Activated CD8-positive, alpha-beta memory T cell treated with anti-CD3 and anti-CD28 coated beads for 4 hours (primary cell): ENCODE data around the gene JUND.
"Not testable (repeated sequence)": the region's sequence is repeated elsewhere in the genome, so short reads cannot be mapped to it uniquely, and the experiment has no call there.

Source experiments
- DNase-seq, 2 donors: peaks; one replicate each; pipeline ENCODE4 v3.0.0-alpha.2; 2020; ENCODE audit warnings: low read depth in 2 of 2

JUND gene

DNA sequence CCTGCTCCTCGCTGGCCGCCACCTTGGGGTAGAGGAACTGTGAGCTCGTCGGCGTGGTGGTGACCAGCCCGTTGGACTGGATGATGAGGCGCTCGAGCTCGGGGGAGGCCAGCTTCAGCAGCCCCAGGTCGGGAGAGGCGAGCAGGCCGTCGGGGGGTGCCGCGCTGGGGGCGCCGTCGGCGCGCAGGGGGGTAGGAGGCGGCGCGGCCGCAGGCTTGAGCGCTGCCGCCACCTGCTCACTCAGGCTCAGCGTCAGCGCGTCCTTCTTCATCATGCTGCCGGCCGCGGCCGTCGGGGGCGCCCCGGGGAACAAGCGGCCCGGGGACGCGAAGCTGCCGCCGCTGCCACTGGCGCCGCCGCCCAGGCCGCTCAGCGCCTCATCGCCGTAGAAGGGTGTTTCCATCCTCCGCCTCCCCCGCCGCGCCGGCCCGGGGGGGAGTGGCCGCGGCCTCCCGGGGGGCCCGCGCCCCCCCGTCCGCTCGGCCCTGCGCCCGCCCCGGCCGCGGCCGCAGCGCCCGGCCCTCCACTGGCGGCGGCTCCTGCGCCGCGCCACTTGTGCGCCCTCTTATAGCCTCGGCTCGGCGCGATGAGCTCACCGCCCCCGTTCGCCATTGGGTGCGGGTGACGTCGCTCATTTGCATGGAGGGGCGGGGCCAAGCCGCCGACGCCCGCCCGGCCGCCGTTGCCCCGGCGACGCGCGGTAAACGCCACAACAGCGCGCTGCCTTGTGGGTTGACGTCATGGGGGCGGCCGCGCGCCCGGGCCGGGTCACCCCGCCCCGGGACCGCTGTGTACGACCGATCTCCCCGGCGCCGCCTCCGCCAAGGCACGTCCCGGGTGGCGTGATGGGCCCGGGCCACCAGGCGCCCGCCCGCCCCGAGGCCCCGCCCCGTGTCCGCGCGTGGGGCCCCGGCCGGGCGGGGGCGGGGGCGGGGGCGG, at the start of gene JUND:
Gene JUND, minus strand, starts transcription at position 541 of the 939 bp plus-strand sequence. Its CDS starts 138 bp downstream, at position 403.
- peak; percentile 93 to 94 for DNase-seq

DNA sequence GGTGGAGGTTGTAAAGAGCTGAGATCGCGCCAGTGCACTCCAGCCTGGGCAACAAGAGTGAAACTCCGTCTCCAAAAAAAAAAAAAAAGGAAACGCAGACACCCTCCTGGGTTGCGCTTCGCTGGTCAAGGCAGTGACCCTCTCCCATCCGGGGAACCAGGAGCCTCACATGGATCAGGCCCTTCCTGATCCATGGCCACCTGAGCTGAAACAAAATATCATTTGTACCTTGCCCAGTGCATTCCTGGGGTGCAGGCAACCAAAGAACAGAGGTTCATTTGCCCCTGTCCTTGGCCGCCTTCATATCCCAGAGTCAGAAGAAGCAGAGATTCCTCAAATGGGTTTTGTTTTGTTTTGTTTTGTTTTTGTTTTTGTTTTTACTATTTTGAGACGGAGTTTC, 49.4 kb upstream of the JUND start:
- no peak for DNase-seq

DNA sequence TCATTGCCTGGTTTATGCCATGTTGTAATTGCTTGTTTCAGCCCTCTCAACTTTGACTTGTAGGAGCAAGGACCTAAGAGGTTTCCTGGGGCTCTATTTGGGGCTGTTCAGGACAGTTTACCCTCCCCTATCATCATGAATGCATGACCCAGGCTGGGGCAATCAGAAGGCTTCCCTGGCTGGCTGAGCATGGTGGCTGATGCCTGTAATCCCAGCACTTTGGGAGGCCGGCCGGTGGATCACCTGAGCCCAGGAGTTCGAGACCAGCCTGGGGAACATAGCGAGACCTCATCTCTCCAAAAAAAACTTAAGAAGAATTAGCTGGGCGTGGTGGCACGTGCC, 47.6 kb upstream of the JUND start:
- DNase-seq: no peak

DNA sequence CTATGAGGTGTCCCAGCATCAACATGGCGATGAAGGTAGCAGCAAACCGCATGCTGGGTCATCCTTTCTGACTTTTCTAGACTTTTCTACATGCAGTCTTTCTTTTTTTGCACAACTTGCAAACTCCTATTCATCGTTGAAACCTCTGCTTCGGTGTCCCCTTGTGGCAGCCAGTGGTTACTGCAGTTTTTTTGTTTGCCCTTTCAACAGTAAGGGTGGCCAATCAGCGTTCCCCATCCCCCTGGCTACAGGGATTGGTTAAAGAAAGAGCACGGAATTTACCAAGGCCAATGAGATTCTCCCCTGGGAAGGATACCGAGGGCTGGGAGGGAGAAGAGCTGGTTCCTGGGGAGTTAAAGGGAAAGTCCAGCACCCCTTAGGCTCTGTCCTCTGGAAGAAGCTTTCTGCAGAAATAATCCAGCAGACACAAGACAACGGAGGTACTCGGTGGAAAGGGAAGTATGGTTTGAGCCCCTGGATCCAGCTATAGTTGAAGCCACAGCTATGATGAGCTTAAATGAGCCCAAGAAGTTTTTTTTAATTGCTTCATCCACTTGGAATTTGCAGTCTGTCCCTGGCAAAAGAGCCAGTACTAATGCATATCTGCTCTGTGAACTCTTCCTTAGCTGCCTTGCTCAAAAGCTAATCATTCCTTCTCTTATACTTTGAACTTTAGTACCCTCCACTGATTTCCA, 47.1 kb upstream of the JUND start:
- DNase-seq: peak; percentile 73 to 77

DNA sequence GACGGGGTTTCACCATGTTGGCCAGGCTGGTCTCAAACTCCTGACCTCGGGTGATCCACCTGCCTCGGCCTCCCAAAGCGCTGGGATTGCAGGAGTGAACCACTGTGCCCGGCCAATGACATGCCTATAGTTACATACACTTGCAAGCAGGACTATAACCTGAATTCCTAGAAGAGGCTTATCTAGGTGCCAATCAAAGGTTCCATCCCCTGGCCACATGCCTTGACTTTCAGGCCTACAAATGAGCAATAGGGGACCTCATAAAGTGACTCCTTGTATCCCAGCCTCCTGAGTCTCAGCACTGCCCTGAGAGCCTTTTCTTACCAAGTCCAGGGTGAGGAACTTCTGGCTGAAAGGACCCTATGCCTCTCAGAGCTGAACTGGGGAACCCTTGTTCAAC, 45.4 kb upstream of the JUND start:
- DNase-seq: no peak

DNA sequence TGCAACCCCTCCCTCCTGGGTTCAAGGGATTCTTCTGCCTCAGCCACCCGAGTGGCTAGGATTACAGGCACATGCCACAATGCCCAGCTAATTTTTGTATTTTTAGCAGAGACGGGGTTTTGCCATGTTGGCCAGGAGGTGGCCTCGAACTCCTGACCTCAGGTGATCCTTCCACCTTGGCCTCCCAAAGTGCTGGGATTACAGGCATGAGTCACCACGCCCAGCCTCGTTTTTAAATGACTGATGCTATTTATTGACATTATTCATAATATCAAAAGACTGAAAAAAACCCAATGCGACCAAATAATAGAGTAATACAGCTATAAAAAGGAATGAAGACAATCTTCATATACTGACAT, 42.9 kb upstream of the JUND start:
- DNase-seq: not testable (repeated sequence)

DNA sequence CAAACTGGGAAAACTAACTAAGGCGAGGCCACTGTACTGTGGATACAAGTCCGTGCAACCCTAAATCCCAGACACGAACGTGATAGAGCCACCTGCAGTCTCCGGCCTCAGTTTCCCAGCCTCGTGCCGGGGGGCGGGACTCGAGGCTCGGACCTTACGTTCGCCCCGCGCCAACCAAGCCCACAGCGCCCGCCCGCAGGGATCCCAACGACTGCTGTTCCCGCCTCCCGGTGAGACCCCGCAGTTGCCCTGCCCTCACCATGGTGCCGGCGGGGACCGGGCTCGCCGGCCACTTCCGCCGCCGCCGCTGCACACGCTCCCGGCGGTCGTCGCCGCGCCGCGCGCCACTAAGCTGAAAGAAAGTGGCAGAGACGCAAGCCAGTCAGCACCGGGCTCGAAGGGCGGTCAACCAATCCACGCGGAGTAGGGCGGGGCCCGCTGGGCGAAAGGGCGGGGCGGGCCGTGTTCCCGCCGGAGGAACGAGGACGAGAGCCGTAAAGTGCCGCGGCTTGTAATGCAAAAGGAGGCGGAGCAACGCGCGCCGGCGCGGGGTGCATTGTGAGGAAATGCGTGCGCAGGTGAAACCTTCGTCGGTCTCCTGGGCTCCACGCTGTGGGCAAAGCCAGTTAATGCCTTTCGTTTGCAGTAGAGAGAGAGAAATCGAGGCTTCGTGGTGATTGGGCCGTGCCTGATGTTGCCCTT, 41.5 kb upstream of the JUND start, which contains the start of gene LSM4:
Gene LSM4, minus strand, starts transcription at position 318 of the 702 bp plus-strand sequence. Its CDS starts 56 bp downstream, at position 262.
- DNase-seq: peak; percentile 99

DNA sequence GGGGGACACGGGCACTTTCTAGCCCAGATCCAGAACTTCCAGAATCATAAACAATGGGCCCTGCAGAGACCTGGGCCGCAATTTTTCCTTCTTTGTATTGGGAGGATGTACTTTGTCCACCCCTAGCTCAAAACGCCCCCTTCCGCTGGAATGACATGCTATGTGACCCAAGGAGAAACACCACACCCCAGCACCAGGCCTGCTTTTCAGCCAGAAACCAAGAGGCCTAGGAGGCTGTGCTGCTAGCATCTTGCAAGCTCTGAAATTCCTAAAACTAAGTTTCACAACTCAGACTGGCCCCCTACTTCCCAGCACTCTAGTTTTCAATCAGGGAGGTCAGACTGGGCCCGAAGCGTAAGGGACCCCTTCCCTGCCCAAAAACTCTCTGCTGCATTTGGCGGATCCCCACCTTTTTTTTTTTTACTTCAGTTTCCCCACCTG, 40.9 kb upstream of the JUND start:
- no peak for DNase-seq

DNA sequence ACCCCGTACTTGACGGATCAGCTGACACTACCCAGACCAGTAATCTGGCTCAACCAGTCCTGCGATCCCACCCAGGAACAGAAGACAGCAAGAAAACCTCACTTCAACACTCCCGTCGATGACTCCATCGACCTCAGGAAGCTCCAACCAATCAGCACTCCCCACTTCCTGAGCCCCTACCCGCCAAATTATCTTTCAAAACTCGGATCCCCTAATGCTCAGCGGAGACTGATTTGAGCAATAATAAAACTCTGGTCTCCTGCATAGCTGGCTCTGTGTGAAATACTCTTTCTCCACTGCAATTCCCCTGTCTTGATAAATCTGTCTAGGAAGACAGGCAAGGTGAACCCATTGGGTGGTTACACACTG, 40.3 kb upstream of the JUND start:
- DNase-seq: no peak

DNA sequence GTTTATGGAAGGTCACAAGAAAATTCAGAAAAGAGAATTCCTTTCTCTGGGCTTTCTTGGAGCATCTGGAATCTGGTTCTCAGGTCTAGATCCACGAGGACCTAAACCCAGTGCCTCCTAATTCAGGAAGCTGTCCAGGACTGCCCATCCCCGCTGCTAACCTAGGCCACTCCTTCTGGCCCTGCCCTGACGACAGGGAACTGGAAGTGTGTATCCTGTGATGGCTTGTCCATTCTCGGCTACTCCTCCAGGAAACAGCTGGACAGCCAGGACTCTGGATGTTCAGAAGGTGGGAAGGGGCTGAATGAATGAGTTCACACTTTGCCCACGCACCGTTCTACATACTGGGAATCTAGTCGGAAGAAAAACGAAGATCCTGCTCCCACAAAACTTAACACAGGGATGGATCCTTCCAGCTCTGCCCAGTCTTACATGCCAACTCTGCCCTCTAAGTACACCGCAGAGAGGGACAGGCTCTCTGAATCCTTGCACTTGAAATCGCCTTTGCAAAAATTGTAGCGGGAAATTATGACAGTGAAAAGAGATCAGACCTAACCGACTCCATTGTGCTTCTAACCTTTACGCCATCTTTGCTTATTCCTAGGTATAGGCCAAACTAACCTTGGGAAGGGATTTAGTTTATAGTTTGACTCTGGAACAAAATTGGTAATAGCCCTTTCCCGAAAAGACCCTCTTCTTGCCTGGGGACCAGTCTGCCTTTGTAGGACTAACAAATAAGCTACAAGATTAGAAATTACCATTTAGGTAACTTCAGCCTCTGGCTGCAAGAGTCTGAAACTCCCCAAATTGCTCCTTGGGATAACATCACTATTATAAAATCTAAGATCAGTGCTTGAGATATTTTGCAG, 39.7 kb upstream of the JUND start:
- DNase-seq: no peak

DNA sequence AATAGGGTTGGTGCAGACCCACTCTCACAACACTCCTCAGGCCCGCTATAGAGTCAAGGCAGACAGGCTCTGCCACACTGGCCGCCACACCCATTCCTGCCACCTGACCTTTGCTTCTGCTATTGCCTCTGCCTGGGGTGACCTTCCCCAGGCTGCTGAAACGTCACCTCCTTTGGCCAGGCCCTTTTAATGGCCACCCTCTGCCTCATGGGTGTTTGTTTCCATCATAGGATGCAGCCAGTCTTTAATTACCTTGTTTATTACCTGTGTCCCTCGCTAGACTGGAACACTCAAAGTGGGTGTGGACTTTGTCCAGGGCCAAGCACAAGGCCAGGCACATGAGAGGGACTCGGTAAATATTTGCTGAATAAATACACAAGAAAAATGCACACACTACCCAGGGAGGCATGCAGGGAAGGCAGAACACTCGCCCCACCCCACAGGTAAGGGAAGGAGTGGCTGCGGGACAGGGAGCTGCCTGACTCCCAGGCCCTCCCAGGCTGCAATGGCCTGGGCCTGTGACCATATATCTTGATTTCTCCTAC, 38.2 kb upstream of the JUND start:
- DNase-seq: no peak

DNA sequence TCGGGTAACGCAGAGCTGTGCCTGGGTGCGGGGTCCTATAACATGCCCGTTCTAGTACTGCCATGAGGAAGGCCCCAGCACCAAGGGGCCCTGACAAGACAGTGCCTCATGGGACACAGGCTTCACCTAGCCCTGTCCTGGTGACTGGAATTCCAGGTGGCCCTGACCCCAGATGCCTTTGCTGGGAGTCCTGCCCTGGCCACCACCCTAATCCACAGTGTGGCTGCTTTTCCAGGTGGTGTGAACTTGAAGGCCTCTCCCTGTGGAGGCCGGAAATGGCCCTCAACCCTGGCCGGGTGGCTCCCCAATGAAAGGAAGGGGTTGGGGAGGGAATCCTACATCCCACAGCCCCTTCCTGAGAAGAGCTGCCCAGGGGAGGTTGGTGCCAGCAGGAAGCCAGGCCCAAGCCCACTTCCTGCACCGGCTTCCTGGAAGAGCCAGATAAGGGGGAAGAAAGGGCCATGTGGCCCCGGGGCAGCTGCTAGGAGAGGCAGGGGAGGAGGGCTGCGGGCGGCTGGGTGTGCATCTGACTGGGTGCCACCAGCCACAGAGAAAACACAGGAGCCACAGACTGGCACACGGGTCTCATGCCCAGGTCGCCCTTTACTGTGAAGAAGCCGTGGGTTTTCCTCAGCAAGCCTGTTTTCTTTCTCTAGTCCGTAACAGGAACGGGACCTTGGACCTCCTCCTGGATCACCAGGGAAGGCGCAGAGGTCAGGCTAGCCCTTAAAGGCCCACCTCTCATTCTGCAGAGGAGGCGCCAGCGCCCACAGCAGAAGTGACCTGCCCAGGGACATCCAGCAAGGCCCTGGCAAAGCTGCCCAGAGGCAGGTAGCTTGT, 36.8 kb upstream of the JUND start:
- DNase-seq: no peak

DNA sequence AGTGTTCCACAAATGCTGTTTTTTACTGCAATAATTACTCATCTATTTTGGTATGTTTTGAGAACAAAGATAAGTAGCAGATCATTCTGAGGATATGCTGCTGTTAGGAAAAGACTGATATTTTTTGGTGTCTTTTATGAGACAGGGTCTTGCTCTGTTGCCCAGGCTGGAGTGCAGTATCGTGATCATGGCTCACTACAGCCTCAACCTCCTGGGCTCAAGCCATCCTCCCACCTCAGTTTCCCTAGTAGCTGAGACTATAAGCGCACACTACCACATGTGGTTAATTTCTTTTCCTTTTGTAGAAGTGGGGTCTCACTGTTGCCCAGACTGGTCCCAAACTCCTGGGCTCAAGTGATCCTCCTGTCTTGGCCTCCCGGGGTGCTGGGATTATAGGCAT, 32.0 kb upstream of the JUND start:
- no peak for DNase-seq

DNA sequence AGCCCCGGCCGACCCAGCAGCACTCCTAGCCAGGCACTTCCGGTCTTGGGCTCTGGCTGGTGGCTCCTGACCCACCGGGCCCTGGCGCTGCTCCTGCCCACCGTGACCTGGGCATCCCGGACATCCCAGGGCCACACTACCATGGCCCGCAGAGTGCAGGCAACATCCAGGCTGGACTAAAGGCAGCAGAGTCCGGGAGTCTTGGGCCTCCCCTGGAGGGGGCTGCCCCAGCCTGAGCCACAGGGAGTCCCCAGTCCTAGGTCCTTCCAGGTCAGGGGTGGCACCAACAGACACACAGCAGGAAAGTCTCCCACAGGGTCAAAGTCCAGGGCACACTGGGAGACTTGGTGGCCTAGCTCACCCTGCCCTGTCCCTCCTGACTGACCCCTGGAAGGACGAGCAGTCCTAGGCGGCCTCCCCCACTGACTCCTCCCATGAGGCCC, 30.7 kb upstream of the JUND start:
- DNase-seq: no peak

DNA sequence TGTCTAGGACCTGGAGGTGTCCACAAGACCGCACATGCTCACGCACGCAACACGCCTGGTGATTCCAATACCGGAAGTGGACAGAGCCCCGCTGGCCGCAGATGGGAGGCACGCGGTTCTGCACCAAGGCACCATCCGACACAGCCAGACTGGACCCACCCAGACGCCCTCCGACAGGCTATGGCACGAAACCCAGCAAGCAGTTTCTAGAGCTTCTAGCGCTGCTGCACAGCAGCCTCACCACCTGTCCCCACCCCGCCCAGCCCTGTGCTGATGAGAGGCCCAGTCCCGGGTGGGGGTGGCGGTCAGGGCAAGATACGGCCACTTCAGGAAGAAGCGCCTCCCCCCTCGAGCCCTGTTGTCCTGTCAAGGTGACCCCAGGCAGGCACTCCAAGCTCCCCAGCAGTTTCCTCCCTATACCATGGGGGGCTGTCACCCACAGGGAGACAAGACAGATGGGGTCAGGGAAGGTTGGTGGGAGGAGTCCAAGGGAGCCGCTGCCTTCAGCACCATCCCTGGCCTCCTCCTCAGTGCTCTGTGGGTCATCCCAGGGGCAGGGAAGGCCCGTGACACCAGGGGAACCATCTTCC, 30.2 kb upstream of the JUND start:
- DNase-seq: no peak

DNA sequence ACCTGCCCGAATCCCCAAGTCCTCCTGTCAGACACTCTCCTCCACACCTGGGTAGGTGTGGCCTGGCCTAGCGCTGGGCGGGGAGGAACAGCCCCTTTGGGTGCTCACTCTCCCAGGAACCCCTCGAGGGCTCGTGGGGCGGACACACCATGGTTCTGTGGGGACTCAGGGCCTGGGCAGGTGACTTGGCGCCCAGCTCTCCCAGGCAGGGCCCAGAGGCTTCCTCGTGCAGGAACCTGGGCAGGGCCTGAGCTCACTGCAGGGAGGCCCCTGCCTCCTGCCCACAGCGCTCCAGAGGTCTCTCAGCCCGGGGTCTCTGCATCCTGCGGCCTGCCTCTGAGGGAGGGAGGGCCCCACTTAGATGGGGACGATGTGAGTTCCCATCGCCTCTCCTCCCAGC, 29.5 kb upstream of the JUND start:
- DNase-seq: no peak

DNA sequence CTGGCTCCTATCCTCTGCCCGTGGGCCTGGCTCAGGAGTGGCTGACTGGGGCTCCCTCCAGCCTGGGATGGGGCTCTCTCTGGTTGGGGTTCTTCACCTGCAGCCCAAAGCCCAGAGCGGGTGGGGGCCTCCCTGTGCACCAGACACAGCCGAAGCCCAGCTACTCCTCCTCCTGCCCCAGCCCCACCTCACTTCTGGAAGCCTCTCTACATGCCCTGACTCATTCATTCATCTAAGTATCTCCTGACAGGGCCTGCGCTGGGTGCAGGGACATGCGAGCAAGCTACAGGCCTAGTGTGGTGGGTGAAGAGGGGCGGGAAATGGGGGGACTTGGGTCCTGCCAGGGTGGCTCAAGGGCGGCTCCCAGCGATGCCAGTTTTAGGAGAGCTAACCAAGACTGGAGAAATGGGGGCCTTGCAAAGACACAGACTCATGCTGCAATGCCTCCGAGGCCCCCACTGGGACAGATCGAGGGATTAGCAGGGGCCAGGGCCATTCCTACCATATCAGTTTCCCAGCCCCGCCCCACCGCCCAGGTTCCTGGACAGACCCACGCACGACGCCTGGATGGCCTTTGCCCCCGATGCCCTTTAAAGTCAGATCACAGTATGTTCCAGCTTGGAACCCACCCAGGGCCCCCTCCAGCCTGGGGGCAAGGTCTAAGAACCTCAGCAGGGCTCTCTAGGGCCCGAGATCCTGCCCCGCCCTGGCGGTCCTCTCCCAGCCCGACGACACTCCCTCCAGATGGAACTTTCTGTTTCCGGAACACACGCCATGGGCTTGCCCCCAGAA, 28.9 kb upstream of the JUND start:
- no peak for DNase-seq

DNA sequence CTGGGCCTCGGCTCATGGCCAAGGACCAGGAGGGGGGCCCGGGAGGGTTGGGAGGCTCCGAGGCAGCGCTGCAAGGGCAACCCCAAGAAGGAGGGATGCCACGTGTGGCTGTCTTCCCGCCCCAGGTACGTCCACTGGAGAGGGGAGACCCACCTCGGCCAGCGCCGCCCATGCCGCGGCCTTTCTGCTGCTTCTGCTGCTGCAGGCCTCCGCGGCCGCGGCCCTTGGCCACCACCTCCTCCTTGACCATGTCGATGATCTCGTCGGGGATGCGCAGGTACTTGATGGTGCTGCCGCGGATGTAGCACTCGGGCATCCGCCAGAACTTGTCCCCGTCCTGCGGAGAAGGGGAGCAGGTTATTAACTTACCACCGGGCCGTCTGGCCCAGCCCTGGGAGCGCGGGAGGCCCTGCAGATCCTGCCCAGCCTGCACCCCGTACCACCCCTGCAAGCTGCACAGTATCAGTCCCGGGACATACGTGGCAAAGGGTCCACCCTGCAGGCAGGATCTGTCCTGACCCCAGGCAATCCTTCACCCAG, 28.2 kb upstream of the JUND start:
- no peak for DNase-seq

DNA sequence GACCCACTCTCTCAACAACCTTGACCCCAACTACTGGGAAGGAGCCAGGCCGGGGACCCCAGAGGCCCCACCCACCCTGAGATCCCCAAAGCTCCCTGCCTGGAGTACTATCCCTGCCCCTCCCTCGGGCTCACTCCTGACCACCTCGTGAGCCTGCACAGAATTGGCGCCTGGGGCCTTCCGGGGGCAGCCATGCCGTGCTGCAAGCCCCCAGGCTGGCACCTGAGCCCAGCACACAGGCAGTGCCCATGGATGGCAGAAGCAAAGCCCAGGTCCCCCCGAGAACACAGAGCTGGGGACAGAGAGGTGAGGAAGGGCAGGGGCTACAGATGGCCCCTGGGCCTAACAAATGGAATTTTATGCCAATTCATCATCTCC, 27.5 kb upstream of the JUND start:
- no peak for DNase-seq
